IMR-90 (cell line): ENCODE data around the gene AIFM2.
"Not testable (repeated sequence)": the region's sequence is repeated elsewhere in the genome, so short reads cannot be mapped to it uniquely, and the experiment has no call there.

Experiments
- CEBPB ChIP-seq: IDR thresholded peaks from 2 replicates; pipeline ENCODE4 v1.6.1; 2012; ENCODE audit warnings: low read depth, low read length, improper control_type of control experiment
- CHD1 ChIP-seq: IDR thresholded peaks from 2 replicates; pipeline ENCODE4 v1.6.1; 2012; ENCODE audit warnings: low read depth, low read length, improper control_type of control experiment
- POLR2A ChIP-seq: IDR thresholded peaks from 2 replicates; pipeline ENCODE4 v1.6.1; 2012; ENCODE audit warnings: mild to moderate bottlenecking, low read depth, low read length
- TF ChIP-seq, protein P1 (sequence below): conservative IDR thresholded peaks from 2 replicates; pipeline ENCODE4 v1.5.1; 2012; ENCODE audit warnings: mild to moderate bottlenecking, low read depth, low read length, improper control_type of control experiment

GRCh38 chr10:70159366-70159765, 26.7 kb upstream of the AIFM2 start:
- not testable (repeated sequence) for TF ChIP-seq CEBPB, POLR2A, CHD1
- TF ChIP-seq, protein P1, sequence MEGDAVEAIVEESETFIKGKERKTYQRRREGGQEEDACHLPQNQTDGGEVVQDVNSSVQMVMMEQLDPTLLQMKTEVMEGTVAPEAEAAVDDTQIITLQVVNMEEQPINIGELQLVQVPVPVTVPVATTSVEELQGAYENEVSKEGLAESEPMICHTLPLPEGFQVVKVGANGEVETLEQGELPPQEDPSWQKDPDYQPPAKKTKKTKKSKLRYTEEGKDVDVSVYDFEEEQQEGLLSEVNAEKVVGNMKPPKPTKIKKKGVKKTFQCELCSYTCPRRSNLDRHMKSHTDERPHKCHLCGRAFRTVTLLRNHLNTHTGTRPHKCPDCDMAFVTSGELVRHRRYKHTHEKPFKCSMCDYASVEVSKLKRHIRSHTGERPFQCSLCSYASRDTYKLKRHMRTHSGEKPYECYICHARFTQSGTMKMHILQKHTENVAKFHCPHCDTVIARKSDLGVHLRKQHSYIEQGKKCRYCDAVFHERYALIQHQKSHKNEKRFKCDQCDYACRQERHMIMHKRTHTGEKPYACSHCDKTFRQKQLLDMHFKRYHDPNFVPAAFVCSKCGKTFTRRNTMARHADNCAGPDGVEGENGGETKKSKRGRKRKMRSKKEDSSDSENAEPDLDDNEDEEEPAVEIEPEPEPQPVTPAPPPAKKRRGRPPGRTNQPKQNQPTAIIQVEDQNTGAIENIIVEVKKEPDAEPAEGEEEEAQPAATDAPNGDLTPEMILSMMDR = not testable (repeated sequence)
